ENCODE measurements around the gene TMEM203.
A peak's percentile ranks its signal among the peaks of the same experiment; 100 is the strongest.

The TMEM203 gene

GRCh38 chr9:137217276-137218211 is 12.1 kb upstream of the TMEM203 start:
- no peak for DNase-seq

GRCh38 chr9:137216188-137216965 is 10.9 kb upstream of the TMEM203 start:
- no peak for DNase-seq

DNA sequence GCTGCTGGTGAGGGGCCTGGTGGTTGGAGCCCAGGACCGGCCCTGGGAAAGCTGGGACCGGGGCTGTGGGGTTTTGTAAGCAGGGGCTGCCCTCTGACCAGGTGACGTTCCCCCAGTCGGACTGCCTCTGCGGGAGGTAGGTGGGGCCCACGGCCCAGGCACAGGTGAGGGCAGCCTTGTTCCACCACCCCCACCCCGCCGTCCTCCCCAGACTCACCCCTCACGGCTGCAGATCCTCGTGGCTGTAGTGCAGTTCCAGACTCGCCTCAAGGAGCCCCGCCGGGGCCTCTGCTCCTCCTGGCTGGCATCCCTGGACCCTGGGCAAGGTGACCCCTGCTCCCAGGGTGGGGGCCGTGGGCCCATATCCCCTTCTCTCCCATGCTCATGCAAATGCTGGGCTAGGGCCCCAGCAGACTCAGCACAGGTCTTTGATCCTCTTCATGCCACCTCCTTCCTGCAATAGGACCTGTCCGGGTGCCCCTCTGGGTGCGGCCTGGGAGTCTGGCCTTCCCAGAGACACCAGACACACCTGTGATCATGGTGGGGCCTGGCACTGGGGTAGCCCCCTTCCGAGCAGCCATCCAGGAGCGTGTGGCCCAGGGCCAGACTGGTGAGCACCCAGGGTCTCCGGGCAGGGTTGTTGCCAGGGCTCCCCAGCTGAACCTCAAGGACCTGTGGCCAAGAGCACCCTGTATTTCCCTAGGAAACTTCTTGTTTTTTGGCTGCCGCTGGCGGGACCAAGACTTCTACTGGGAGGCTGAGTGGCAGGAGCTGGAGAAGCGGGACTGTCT is 9.9 kb upstream of the TMEM203 start:
- DNase-seq: no peak

DNA sequence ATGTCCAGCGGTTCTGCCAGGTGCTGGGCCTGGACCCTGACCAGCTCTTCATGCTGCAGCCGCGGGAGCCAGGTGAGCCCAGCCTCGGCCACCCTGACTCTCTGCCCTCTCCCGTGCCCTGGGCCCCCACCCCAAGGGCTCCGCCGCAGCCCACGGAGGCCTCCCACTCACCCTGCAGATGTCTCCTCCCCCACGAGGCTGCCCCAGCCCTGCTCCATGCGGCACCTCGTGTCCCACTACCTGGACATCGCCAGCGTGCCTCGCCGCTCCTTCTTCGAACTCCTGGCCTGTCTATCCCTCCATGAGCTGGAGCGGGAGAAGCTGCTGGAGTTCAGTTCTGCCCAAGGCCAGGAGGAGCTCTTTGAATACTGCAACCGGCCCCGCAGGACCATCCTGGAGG is 9.2 kb upstream of the TMEM203 start:
- DNase-seq: no peak

GRCh38 chr9:137213160-137214060 is 8.0 kb upstream of the TMEM203 start:
- DNase-seq: no peak

DNA sequence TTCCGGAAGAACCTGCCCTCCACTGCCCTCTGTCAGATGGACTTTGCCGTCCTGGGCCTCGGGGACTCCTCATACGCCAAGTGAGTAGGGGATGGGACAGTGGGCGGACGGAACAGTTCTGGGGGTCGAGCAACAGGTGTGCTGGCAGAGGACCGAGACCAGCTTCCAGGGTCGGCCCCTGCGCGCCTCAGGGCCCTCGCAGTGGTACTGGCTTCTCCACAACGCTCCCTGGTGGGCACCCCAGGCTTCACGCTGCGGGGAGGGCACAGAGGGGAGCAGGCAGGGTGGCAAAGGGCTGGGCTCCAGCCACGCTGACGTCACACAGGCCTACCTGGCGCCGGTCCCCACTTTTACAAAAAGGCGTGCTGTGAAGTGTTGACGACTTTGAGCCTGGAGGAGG is 7.1 kb upstream of the TMEM203 start:
- no peak for DNase-seq

GRCh38 chr9:137211532-137211931 is 6.1 kb upstream of the TMEM203 start:
- DNase-seq: no peak

GRCh38 chr9:137206602-137207001 is 1.2 kb upstream of the TMEM203 start:
- no peak for DNase-seq

DNA sequence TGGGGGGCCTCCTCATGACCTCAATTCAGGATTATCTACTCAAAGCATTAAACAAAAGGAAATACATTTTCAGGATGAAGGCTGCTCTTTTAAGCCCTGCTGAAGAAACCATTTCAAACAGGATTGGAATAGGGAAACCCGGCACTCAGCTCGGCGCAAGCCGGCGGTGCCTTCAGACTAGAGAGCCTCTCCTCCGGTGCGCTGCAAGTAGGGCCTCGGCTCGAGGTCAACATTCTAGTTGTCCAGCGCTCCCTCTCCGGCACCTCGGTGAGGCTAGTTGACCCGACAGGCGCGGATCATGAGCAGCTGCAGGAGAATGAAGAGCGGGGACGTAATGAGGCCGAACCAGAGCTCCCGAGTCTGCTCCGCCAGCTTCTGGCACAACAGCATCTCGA is 720 bp downstream of the TMEM203 start:
- no peak for DNase-seq

- DNase-seq: no peak
Observed at GRCh38 chr9:137202966-137203365, 2.5 kb downstream of the TMEM203 start.

GRCh38 chr9:137201205-137201868 is 4.1 kb downstream of the TMEM203 start:
- no peak for DNase-seq

DNA sequence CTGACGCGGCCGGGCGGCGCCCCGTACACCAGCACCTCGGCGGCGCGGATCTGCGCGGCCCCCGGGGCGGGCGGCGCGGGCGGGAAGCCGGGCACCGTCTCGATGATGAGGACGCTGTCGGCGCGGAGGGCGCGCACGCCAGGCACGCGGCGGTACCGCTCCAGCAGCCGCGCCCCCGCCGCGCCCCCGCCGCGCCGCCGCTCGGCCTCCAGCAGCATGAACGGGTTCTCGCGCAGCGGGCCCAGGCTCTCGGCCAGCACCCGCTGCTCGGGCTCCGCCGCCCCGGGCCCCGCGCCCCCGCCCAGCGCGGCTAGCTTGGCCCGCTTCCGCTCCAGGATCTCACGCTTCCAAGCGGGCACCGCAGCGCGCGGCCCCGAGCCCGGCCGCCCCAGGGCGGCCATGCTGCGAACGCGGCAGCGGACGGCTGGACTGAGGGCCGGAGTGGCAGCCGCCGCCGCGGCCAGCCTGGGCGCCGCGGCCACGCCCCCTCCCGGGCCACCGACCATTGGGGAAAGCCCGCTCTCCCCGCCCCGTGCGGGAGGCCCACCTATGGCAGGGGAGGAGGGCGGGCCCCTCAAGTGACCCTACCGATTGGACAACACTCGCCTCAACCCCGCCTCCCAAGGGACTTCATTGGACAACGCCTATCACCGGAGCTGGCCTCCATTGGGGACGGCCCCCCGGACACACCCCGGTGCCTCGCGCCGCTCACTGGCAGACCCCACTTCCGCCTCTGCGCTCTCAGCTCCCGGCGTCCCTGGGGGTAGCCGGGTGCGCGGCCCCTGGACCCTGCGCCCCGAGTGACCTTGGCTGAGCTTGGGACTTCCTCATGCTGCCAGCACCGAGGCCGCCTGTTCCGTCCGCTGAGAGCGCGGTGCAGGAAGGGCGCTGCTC is 4.9 kb downstream of the TMEM203 start, which contains the start of gene TPRN:
TSS of gene TPRN (minus strand) at position 431 of the 894 bp plus-strand sequence. CDS start at position 401, 30 bp downstream.
- peak; percentile 99 for DNase-seq

DNA sequence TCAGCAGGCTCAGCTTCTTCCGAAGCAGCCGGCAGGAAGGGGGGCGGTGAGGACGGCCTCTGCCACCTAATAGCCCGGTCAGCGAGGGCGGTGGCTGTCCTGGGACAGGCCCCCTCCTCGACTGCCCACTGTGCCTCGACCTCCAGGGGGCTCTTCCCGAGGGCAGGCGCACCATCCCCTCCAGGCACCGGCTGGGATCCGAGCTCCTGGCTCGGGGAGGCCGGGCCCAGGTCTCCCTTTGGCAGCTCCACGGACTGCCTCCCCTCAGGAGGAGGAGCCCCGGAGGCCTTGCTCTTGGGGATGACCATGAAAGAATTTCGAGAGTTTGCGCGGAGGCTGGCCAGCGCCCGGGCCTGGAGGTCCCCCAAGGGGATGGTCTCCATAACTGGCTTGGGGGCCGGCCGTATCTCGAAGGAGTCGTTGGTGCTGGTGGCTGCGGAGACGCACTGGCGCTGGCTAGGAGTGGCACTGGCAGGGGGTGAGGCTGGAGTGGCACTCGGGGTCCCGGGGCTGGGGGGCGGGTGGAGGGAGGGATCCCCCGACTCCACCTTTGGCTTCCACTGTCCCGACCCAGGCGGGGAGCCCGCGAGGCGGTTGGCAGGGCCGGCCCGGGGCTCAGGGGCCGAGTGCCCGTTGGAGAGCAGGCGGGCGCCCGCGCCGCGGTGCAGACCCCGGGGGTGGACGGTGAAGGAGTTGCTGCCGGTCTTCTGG is 5.9 kb downstream of the TMEM203 start:
- no peak for DNase-seq

DNA sequence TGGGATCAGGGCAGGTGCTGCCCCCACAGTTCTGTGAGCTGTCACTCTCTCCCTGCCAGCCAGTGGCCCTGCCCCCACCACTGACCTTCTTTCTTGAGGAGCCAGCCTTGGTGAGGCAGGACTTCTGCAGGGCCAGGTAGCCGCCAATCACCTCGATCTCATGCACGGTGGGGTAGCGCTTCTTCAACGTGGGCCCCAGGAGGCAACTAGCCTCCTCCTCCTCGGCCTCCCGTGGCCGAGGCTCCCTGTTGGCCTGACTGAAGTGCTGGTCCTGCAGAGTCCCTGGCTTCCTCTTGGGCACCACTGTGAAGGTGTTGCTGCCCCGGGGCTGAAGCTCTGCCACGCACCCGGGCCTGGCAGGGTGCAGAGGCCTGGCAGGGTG is 6.6 kb downstream of the TMEM203 start:
- DNase-seq: no peak

GRCh38 chr9:137198051-137198901 is 7.2 kb downstream of the TMEM203 start:
- DNase-seq: no peak

GRCh38 chr9:137195525-137196220 is 9.8 kb downstream of the TMEM203 start:
- DNase-seq: no peak

GRCh38 chr9:137194909-137195308 is 10.5 kb downstream of the TMEM203 start:
- DNase-seq: no peak

GRCh38 chr9:137194388-137194787 is 11.1 kb downstream of the TMEM203 start:
- no peak for DNase-seq

Measured in activated naive CD4-positive, alpha-beta T cell treated with Interleukin-2 at 50 U/mL for 16 hours (primary cell).